B cell (primary cell): ENCODE data around the gene MGAT4C.

ENCODE experiments used
- EZH2 ChIP-seq: IDR thresholded peaks from 2 replicates; pipeline ENCODE4 v1.6.1; 2012; ENCODE audit warnings: borderline replicate concordance, low read depth, mild to moderate bottlenecking, moderate library complexity, low read length; ENCODE audit not compliant: insufficient read depth, poor library complexity, severe bottlenecking
- TF ChIP-seq, protein P1 (sequence below): fragments of 200-600 bp; IDR thresholded peaks from one replicate; pipeline ENCODE4 v1.8.0; 2022; ENCODE audit warnings: antibody characterized with exemption, mild to moderate bottlenecking

DNA sequence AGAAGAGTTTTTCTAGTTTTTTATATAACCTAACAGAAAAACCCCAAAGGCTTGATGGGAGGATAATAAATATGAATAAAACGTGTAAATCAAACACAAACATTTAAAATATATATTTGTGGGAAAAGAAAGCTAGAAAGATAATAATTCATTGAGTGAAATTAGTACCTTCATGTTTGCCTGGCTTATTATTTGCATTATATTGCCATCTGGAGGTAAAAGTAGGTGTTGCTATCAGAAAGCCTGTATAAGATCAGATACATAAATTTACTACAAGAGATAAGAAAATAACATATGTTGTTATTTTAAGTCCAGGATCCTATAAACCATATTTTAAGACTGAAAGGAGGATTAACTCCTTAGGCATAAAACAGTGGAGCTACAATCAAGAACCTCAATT lies 304.4 kb downstream of the MGAT4C start:
- TF ChIP-seq, protein P1, sequence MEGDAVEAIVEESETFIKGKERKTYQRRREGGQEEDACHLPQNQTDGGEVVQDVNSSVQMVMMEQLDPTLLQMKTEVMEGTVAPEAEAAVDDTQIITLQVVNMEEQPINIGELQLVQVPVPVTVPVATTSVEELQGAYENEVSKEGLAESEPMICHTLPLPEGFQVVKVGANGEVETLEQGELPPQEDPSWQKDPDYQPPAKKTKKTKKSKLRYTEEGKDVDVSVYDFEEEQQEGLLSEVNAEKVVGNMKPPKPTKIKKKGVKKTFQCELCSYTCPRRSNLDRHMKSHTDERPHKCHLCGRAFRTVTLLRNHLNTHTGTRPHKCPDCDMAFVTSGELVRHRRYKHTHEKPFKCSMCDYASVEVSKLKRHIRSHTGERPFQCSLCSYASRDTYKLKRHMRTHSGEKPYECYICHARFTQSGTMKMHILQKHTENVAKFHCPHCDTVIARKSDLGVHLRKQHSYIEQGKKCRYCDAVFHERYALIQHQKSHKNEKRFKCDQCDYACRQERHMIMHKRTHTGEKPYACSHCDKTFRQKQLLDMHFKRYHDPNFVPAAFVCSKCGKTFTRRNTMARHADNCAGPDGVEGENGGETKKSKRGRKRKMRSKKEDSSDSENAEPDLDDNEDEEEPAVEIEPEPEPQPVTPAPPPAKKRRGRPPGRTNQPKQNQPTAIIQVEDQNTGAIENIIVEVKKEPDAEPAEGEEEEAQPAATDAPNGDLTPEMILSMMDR: peak; percentile 10
- TF ChIP-seq EZH2: no peak
